DMS53 (cell line): ENCODE measurements around the gene CACNB4.
A peak's percentile ranks its signal among the peaks of the same experiment; 100 is the strongest.

ENCODE experiments used
- DNase-seq: peaks from one replicate; lab custom pipeline; 2025; lab: John Stamatoyannopoulos, UW

The CACNB4 gene

GRCh38 chr2:152088006-152088405, 10.8 kb downstream of the CACNB4 start:
- DNase-seq, result no peak

GRCh38 chr2:152086231-152086630, 12.6 kb downstream of the CACNB4 start:
- DNase-seq, result no peak

GRCh38 chr2:152084076-152084475, 14.8 kb downstream of the CACNB4 start:
- DNase-seq, result no peak

GRCh38 chr2:152083202-152083875, 15.5 kb downstream of the CACNB4 start:
- DNase-seq, result no peak

- no peak for DNase-seq
Measured at GRCh38 chr2:152078662-152079061, 20.2 kb downstream of the CACNB4 start.

- DNase-seq, result no peak
Measured at GRCh38 chr2:152078023-152078422, 20.8 kb downstream of the CACNB4 start.

- DNase-seq, result peak; percentile 0
Measured at GRCh38 chr2:152075461-152076050, 23.3 kb downstream of the CACNB4 start.

- no peak for DNase-seq
Measured at GRCh38 chr2:152072011-152072410, 26.8 kb downstream of the CACNB4 start.

- no peak for DNase-seq
Measured at GRCh38 chr2:152071518-152071917, 27.3 kb downstream of the CACNB4 start.

- no peak for DNase-seq
Measured at GRCh38 chr2:152071092-152071491, 27.8 kb downstream of the CACNB4 start.

GRCh38 chr2:152068226-152068625, 30.6 kb downstream of the CACNB4 start:
- DNase-seq, result no peak

GRCh38 chr2:152067823-152068222, 31.0 kb downstream of the CACNB4 start:
- DNase-seq, result no peak

GRCh38 chr2:152065945-152066344, 32.9 kb downstream of the CACNB4 start:
- no peak for DNase-seq

- DNase-seq, result no peak
Measured at GRCh38 chr2:152064001-152064400, 34.8 kb downstream of the CACNB4 start.

GRCh38 chr2:152063325-152063924, 35.4 kb downstream of the CACNB4 start:
- no peak for DNase-seq

GRCh38 chr2:152062125-152063091, 36.4 kb downstream of the CACNB4 start:
- no peak for DNase-seq

- DNase-seq, result no peak
Measured at GRCh38 chr2:152061383-152061782, 37.5 kb downstream of the CACNB4 start.

GRCh38 chr2:152058655-152059054, 40.2 kb downstream of the CACNB4 start:
- DNase-seq, result no peak

GRCh38 chr2:152056418-152056817, 42.4 kb downstream of the CACNB4 start:
- DNase-seq, result no peak

GRCh38 chr2:152055366-152056108, 43.3 kb downstream of the CACNB4 start:
- DNase-seq, result no peak

- no peak for DNase-seq
Measured at GRCh38 chr2:152054593-152054992, 44.3 kb downstream of the CACNB4 start.

- no peak for DNase-seq
Measured at GRCh38 chr2:152051436-152051835, 47.4 kb downstream of the CACNB4 start.
